Liver (tissue), 9 donors: ENCODE measurements around the gene KCP. TPM values are rescaled to one million over a fixed set of nuclear protein-coding genes. Genes with fewer than 3 reads are reported as not detected.
"Not testable (repeated sequence)": the region's sequence is repeated elsewhere in the genome, so short reads cannot be mapped to it uniquely, and the experiment has no call there.

Experiments used
- DNase-seq: peaks from one replicate; pipeline ENCODE4 v3.0.0-alpha.2; 2017; ENCODE audit warnings: low spot score
- H3K27ac ChIP-seq, 2 donors: one replicate each; pipeline ENCODE4 v1.7.0; 2013; ENCODE audit warnings: inconsistent platforms in 2 of 2, low read length in 2 of 2, control low read depth in 1 of 2, low read depth in 1 of 2, mild to moderate bottlenecking in 1 of 2
- H3K27me3 ChIP-seq, 4 donors: one replicate each; pipeline versions ENCODE4 v1.6.1 to v1.7.0; 2013; ENCODE audit warnings: low read length in 3 of 4, inconsistent platforms in 1 of 4, mild to moderate bottlenecking in 1 of 4, moderate library complexity in 1 of 4; ENCODE audit not compliant: control insufficient read depth in 4 of 4, insufficient read depth in 4 of 4
- H3K36me3 ChIP-seq, 4 donors: one replicate each; pipeline versions ENCODE4 v1.6.1 to v1.7.0; 2013; ENCODE audit warnings: low read length in 3 of 4, mild to moderate bottlenecking in 3 of 4, low read depth in 1 of 4, moderate library complexity in 1 of 4; ENCODE audit not compliant: control insufficient read depth in 4 of 4, insufficient read depth in 3 of 4
- H3K4me1 ChIP-seq, 4 donors: one replicate each; pipeline versions ENCODE4 v1.6.1 to v1.7.0; 2013; ENCODE audit warnings: low read length in 3 of 4, mild to moderate bottlenecking in 3 of 4, moderate library complexity in 1 of 4; ENCODE audit not compliant: control insufficient read depth in 4 of 4, insufficient read depth in 4 of 4
- H3K4me3 ChIP-seq, 3 donors: one replicate each; pipeline versions ENCODE4 v1.6.1 to v1.7.0; 2013; ENCODE audit warnings: low read length in 3 of 3, control low read depth in 1 of 3, low read depth in 1 of 3, mild to moderate bottlenecking in 1 of 3
- H3K9ac ChIP-seq, 2 donors: one replicate each; pipeline ENCODE4 v1.7.0; 2013; ENCODE audit warnings: low read length in 2 of 2, mild to moderate bottlenecking in 2 of 2, moderate library complexity in 2 of 2, control low read depth in 1 of 2, low read depth in 1 of 2
- H3K9me3 ChIP-seq, 4 donors: one replicate each; pipeline versions ENCODE4 v1.6.1 to v1.7.0; 2013; ENCODE audit warnings: low read length in 3 of 4; ENCODE audit not compliant: control insufficient read depth in 4 of 4
- EGR1 ChIP-seq, 2 donors: IDR thresholded peaks; 2 replicates each; pipeline ENCODE4 v1.6.1; 2016 to 2018; ENCODE audit warnings: antibody characterized with exemption in 2 of 2, low read depth in 2 of 2
- FOXA1 ChIP-seq: IDR thresholded peaks from 2 replicates; pipeline ENCODE4 v1.6.1; 2016; ENCODE audit warnings: antibody characterized with exemption
- FOXA2 ChIP-seq: IDR thresholded peaks from 2 replicates; pipeline ENCODE4 v1.6.1; 2016; ENCODE audit warnings: antibody characterized with exemption
- GABPA ChIP-seq, 2 donors: IDR thresholded peaks in 1 of 2; conservative IDR thresholded peaks in 1 of 2; 2 replicates each; pipeline ENCODE4 v1.6.1; 2016; ENCODE audit warnings: antibody characterized with exemption in 2 of 2, mild to moderate bottlenecking in 1 of 2, moderate library complexity in 1 of 2
- HNF4A ChIP-seq, 2 donors: conservative IDR thresholded peaks; 2 replicates each; pipeline ENCODE4 v1.6.1; 2016; ENCODE audit warnings: antibody characterized with exemption in 2 of 2, mild to moderate bottlenecking in 2 of 2
- HNF4G ChIP-seq: IDR thresholded peaks from 2 replicates; pipeline ENCODE4 v1.6.1; 2016; ENCODE audit warnings: antibody characterized with exemption
- JUND ChIP-seq, 2 donors: IDR thresholded peaks; 2 replicates each; pipeline ENCODE4 v1.6.1; 2016; ENCODE audit warnings: antibody characterized with exemption in 2 of 2
- NR2F2 ChIP-seq: IDR thresholded peaks from 2 replicates; pipeline ENCODE4 v1.6.1; 2016; ENCODE audit warnings: antibody characterized with exemption
- RAD21 ChIP-seq, 2 donors: IDR thresholded peaks; 2 replicates each; pipeline ENCODE4 v1.6.1; 2016; ENCODE audit warnings: antibody characterized with exemption in 2 of 2, mild to moderate bottlenecking in 2 of 2
- RXRA ChIP-seq, 2 donors: IDR thresholded peaks; 2 replicates each; pipeline ENCODE4 v1.6.1; 2017 to 2018; ENCODE audit warnings: antibody characterized with exemption in 2 of 2, mild to moderate bottlenecking in 1 of 2
- SP1 ChIP-seq: IDR thresholded peaks from 2 replicates; pipeline ENCODE4 v1.6.1; 2018; ENCODE audit warnings: antibody characterized with exemption, mild to moderate bottlenecking
- TAF1 ChIP-seq: conservative IDR thresholded peaks from 2 replicates; pipeline ENCODE4 v1.6.1; 2016; ENCODE audit warnings: antibody characterized with exemption, mild to moderate bottlenecking
- YY1 ChIP-seq: IDR thresholded peaks from 2 replicates; pipeline ENCODE4 v1.6.1; 2016; ENCODE audit warnings: antibody characterized with exemption, mild to moderate bottlenecking
- WGBS: extraction: QIAGEN DNeasy Blood & Tissue Kit; methylation state at CpG from one replicate; pipeline ENCODE4 v1.1.7; 2013; 5-methylcytosine and 5-hydroxymethylcytosine counted together
- polyA plus RNA-seq, 2 donors: library from polyadenylated mRNA; stranded (reverse) in 1 of 2; unstranded in 1 of 2; fragments of 200-250 nt in 1 of 2; fragments of >200 nt in 1 of 2; fragmentation: Nextera tagmentation in 1 of 2; extraction: Ambion mirVana in 1 of 2; gene quantifications; one replicate each; pipeline versions ENCODE4 v1.2.1 to v1.2.3, GENCODE V29; 2013 to 2015
- total RNA-seq, 2 donors: library from RNA; depleted of rRNA; stranded (reverse); fragments of >200 nt; gene quantifications; one replicate each; pipeline ENCODE4 v1.2.3, GENCODE V29; 2014
- TF ChIP-seq, protein P1 (sequence below): IDR thresholded peaks from 2 replicates; pipeline ENCODE4 v1.6.1; 2016; ENCODE audit warnings: antibody characterized with exemption
- TF ChIP-seq, protein P2 (sequence below): fragments of 150-350 bp; IDR thresholded peaks from 2 replicates; pipeline ENCODE4 v1.5.1; 2017; ENCODE audit warnings: improper control_type of control experiment, low read depth, low read length; ENCODE audit not compliant: missing input control
- TF ChIP-seq, protein P3 (sequence below): IDR thresholded peaks from 2 replicates; pipeline ENCODE4 v1.6.1; 2016; ENCODE audit warnings: antibody characterized with exemption
- TF ChIP-seq, protein P4 (sequence below): IDR thresholded peaks from 2 replicates; pipeline ENCODE4 v1.6.1; 2016; ENCODE audit warnings: antibody characterized with exemption
- TF ChIP-seq, protein P5 (sequence below): IDR thresholded peaks from 2 replicates; pipeline ENCODE4 v1.6.1; 2016; ENCODE audit warnings: antibody characterized with exemption, mild to moderate bottlenecking
- donor health status: healthy.
- donor health status: healthy.
- donor health status: healthy.
- donor health status: healthy.
- donor health status: healthy.

The KCP gene
- total and polyA plus RNA-seq, 4 donors = 0.02 to 0.08 (median 0.05) TPM; not detected in 1

DNA sequence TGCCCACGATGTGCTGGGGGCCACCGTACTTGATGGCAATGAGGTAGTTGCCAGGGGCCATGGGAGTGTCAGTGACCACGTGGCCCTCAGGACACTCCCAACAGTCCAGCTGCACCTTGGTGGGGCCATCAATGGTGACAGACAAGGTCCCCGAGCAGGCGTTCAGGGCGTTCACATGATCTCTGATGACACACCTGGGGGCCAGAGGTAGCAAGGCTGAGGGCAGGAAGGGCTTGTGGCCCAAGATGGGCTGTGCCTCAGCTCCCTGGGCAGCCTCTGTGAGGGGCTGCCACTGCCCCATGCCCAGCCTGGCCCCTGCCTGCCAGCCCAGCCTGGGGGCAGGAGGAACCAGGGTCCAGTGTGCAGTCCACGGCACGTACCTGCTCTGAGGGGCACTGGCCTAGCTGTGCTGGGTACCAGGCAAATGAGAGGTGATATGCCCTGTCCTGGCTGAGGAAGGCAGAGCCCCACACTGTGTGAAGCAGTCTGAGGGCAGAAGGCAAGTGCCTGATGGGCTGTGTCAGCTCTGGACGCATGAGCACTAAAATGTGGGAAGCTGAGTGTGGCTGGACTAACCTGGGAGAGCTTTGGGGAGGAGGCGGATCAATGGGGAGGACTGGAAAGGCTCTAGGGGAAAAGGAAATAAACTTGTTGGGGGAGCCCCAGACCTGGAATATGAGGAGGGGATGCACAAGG lies 3.5 kb upstream of the KCP start:
- Histone ChIP-seq H3K9ac (no peak overlapping the region), H3K4me3 (no peak overlapping the region), H3K9me3 (no peaks in the 10 kb centered on the region), H3K36me3 (no peaks in the 10 kb centered on the region), H3K4me1 (peaks cover 4 to 17% (median 6%) of the 10 kb centered on the region in 4 donors), H3K27me3 (peaks cover 0 to 2% (median 0%) of the 10 kb centered on the region in 4 donors), H3K27ac (no peak overlapping the region)
- no peak for DNase-seq
- WGBS = 84% methylated on average over 10 of the region's 10 CpGs
- no peak for TF ChIP-seq EGR1 (IDR thresholded peaks at IDR 0.05; ENCODE audit: low read depth in 2 of 2)
- TF ChIP-seq FOXA2 = no peak
- TF ChIP-seq YY1 = no peak
- TF ChIP-seq RXRA (IDR thresholded peaks at IDR 0.05) = no peak
- TF ChIP-seq, protein P1, sequence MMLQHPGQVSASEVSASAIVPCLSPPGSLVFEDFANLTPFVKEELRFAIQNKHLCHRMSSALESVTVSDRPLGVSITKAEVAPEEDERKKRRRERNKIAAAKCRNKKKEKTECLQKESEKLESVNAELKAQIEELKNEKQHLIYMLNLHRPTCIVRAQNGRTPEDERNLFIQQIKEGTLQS = no peak
- no peak for TF ChIP-seq TAF1
- TF ChIP-seq GABPA (IDR thresholded peaks at IDR 0.05 in 1 of 2, conservative IDR thresholded peaks at IDR 0.05 in 1 of 2) = no peak
- TF ChIP-seq HNF4A (conservative IDR thresholded peaks at IDR 0.05) = no peak
- TF ChIP-seq SP1 = no peak
- TF ChIP-seq NR2F2 = no peak
- TF ChIP-seq, protein P2, sequence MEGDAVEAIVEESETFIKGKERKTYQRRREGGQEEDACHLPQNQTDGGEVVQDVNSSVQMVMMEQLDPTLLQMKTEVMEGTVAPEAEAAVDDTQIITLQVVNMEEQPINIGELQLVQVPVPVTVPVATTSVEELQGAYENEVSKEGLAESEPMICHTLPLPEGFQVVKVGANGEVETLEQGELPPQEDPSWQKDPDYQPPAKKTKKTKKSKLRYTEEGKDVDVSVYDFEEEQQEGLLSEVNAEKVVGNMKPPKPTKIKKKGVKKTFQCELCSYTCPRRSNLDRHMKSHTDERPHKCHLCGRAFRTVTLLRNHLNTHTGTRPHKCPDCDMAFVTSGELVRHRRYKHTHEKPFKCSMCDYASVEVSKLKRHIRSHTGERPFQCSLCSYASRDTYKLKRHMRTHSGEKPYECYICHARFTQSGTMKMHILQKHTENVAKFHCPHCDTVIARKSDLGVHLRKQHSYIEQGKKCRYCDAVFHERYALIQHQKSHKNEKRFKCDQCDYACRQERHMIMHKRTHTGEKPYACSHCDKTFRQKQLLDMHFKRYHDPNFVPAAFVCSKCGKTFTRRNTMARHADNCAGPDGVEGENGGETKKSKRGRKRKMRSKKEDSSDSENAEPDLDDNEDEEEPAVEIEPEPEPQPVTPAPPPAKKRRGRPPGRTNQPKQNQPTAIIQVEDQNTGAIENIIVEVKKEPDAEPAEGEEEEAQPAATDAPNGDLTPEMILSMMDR = no peak
- TF ChIP-seq, protein P3, sequence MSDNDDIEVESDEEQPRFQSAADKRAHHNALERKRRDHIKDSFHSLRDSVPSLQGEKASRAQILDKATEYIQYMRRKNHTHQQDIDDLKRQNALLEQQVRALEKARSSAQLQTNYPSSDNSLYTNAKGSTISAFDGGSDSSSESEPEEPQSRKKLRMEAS = no peak
- TF ChIP-seq, protein P4, sequence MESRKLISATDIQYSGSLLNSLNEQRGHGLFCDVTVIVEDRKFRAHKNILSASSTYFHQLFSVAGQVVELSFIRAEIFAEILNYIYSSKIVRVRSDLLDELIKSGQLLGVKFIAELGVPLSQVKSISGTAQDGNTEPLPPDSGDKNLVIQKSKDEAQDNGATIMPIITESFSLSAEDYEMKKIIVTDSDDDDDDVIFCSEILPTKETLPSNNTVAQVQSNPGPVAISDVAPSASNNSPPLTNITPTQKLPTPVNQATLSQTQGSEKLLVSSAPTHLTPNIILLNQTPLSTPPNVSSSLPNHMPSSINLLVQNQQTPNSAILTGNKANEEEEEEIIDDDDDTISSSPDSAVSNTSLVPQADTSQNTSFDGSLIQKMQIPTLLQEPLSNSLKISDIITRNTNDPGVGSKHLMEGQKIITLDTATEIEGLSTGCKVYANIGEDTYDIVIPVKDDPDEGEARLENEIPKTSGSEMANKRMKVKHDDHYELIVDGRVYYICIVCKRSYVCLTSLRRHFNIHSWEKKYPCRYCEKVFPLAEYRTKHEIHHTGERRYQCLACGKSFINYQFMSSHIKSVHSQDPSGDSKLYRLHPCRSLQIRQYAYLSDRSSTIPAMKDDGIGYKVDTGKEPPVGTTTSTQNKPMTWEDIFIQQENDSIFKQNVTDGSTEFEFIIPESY = no peak
- TF ChIP-seq FOXA1 = no peak
- no peak for TF ChIP-seq RAD21 (IDR thresholded peaks at IDR 0.05)
- no peak for TF ChIP-seq JUND (IDR thresholded peaks at IDR 0.05)
- no peak for TF ChIP-seq HNF4G
- TF ChIP-seq, protein P5, sequence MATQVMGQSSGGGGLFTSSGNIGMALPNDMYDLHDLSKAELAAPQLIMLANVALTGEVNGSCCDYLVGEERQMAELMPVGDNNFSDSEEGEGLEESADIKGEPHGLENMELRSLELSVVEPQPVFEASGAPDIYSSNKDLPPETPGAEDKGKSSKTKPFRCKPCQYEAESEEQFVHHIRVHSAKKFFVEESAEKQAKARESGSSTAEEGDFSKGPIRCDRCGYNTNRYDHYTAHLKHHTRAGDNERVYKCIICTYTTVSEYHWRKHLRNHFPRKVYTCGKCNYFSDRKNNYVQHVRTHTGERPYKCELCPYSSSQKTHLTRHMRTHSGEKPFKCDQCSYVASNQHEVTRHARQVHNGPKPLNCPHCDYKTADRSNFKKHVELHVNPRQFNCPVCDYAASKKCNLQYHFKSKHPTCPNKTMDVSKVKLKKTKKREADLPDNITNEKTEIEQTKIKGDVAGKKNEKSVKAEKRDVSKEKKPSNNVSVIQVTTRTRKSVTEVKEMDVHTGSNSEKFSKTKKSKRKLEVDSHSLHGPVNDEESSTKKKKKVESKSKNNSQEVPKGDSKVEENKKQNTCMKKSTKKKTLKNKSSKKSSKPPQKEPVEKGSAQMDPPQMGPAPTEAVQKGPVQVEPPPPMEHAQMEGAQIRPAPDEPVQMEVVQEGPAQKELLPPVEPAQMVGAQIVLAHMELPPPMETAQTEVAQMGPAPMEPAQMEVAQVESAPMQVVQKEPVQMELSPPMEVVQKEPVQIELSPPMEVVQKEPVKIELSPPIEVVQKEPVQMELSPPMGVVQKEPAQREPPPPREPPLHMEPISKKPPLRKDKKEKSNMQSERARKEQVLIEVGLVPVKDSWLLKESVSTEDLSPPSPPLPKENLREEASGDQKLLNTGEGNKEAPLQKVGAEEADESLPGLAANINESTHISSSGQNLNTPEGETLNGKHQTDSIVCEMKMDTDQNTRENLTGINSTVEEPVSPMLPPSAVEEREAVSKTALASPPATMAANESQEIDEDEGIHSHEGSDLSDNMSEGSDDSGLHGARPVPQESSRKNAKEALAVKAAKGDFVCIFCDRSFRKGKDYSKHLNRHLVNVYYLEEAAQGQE = no peak

GRCh38 chr7:128912709-128913495 lies 2.4 kb upstream of the KCP start:
- H3K4me1 ChIP-seq = peaks cover 4 to 17% (median 6%) of the 10 kb centered on the region in 4 donors
- H3K36me3 ChIP-seq, DNase-seq, H3K27ac ChIP-seq, H3K27me3 ChIP-seq, H3K9me3 ChIP-seq, H3K9ac ChIP-seq, H3K4me3 ChIP-seq: not testable (repeated sequence)
- 89% methylated on average over 11 of the region's 20 CpGs for WGBS
